Stimulated activated CD4-positive, alpha-beta T cell treated with anti-CD3 and anti-CD28 coated beads, Interleukin-4, amount 100 ng/mL, for 4 hours (primary cell): ENCODE measurements around the gene IRAK4.

Source experiments
- DNase-seq, 2 experiments: peaks; one replicate each; pipeline ENCODE4 v3.0.0-alpha.2; 2020

IRAK4 gene

GRCh38 chr12:43776498-43776897, 17.7 kb downstream of the IRAK4 start:
- peak in 1 of 2 experiments; percentile 8 for DNase-seq

GRCh38 chr12:43786899-43787693, 28.3 kb downstream of the IRAK4 start:
- DNase-seq: no peak

GRCh38 chr12:43789941-43790340, 31.2 kb downstream of the IRAK4 start:
- DNase-seq: no peak

- DNase-seq: no peak
Observed at GRCh38 chr12:43795716-43796280, 37.0 kb downstream of the IRAK4 start.

GRCh38 chr12:43797561-43798217, 38.9 kb downstream of the IRAK4 start:
- no peak for DNase-seq

GRCh38 chr12:43805149-43805859, 46.6 kb downstream of the IRAK4 start:
- no peak for DNase-seq

- peak; percentile 78 to 87 for DNase-seq
Observed at GRCh38 chr12:43805860-43806736, 47.3 kb downstream of the IRAK4 start, which contains the start of gene TWF1. TSS of gene TWF1 (minus strand) at chr12:43806317. CDS start at chr12:43806245, 72 bp downstream.

GRCh38 chr12:43806737-43807072, 48.0 kb downstream of the IRAK4 start:
- no peak for DNase-seq

GRCh38 chr12:43807386-43807785, 48.6 kb downstream of the IRAK4 start:
- no peak for DNase-seq

GRCh38 chr12:43812057-43812456, 53.3 kb downstream of the IRAK4 start:
- DNase-seq: no peak

- DNase-seq: no peak
Observed at GRCh38 chr12:43812926-43813325, 54.2 kb downstream of the IRAK4 start.

- no peak for DNase-seq
Observed at GRCh38 chr12:43815416-43815815, 56.7 kb downstream of the IRAK4 start.

- DNase-seq: no peak
Observed at GRCh38 chr12:43816168-43816567, 57.4 kb downstream of the IRAK4 start.

GRCh38 chr12:43824207-43824775, 65.5 kb downstream of the IRAK4 start:
- DNase-seq: no peak

GRCh38 chr12:43826681-43827080, 67.9 kb downstream of the IRAK4 start:
- no peak for DNase-seq

GRCh38 chr12:43827093-43827492, 68.3 kb downstream of the IRAK4 start:
- no peak for DNase-seq

- DNase-seq: no peak
Observed at GRCh38 chr12:43832463-43833168, 73.9 kb downstream of the IRAK4 start.

- no peak for DNase-seq
Observed at GRCh38 chr12:43835264-43835655, 76.5 kb downstream of the IRAK4 start.

GRCh38 chr12:43835656-43836474, 77.1 kb downstream of the IRAK4 start, which contains the start of gene TMEM117:
TSS of gene TMEM117 (plus strand) at chr12:43836081.
- DNase-seq: peak; percentile 37 to 49

- DNase-seq: peak in 1 of 2 experiments; percentile 23
Observed at GRCh38 chr12:43836475-43836989, 77.8 kb downstream of the IRAK4 start.
